ENCODE results near the gene SLC2A4RG. TPM values are rescaled to one million over a fixed set of nuclear protein-coding genes. Genes with fewer than 3 reads are reported as not detected.

The SLC2A4RG gene
- total and polyA plus RNA-seq, 12 donors: 7.9 to 210 (median 47.9) TPM

DNA sequence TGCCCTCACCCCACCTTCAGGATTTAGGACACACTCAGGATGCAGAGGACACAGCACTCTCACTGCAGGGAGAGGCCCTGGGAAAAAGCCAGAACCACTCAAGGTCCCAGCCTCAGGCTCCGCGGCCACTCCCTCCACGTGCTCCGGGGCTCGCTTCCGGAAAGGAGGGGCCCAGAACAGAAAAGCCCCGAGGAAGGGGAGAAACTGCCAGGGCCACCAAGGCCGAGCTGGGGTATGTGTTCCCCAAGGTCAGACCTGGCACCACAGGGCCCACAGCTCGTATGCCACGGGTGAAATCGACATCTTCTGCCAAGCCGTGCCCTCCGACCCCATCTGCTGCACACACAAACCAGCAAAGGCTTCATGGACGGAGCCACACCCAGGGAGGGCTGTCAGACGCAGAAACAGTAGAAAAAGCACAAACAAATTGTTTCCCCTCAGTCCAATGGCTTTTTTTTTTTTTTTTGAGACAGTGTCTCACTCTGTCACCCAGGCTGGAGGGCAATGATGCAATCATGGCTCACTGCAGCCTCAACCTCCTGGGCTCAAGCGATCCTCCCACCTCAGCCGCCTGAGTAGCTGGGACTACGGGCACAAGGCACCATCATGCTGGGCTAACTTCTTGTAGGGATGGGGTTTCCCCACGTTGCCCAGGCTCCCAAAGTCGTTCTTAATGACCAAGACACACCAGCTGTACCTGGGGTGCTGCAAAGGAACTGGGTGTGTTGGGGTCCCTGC, 33.4 kb downstream of the SLC2A4RG start:
- DNase-seq: peak; percentile 68 to 90 (median 83)
- Histone ChIP-seq H3K9me3 (replicated peaks in 1 of 3) (no peaks in the 10 kb centered on the region), H3K4me1 (replicated peaks in 1 of 2) (peaks cover 7 to 25% of the 10 kb centered on the region in 2 donors), H3K4me3 (no peak overlapping the region), H3K27ac (peak overlapping the region; percentile 10 to 81 (median 76)), H3K36me3 (replicated peaks in 1 of 2) (peaks cover 0 to 16% of the 10 kb centered on the region in 2 donors), H3K27me3 (no peaks in the 10 kb centered on the region)
- no peak for TF ChIP-seq POLR2A (IDR thresholded peaks at IDR 0.05)
- TF ChIP-seq, protein P1, sequence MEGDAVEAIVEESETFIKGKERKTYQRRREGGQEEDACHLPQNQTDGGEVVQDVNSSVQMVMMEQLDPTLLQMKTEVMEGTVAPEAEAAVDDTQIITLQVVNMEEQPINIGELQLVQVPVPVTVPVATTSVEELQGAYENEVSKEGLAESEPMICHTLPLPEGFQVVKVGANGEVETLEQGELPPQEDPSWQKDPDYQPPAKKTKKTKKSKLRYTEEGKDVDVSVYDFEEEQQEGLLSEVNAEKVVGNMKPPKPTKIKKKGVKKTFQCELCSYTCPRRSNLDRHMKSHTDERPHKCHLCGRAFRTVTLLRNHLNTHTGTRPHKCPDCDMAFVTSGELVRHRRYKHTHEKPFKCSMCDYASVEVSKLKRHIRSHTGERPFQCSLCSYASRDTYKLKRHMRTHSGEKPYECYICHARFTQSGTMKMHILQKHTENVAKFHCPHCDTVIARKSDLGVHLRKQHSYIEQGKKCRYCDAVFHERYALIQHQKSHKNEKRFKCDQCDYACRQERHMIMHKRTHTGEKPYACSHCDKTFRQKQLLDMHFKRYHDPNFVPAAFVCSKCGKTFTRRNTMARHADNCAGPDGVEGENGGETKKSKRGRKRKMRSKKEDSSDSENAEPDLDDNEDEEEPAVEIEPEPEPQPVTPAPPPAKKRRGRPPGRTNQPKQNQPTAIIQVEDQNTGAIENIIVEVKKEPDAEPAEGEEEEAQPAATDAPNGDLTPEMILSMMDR (IDR thresholded peaks at IDR 0.05): no peak
- intact Hi-C loops (cut with DNase I): no loop called here
- 32 to 53% (median 41%) methylated on average over 6 to 20 of the region's 20 CpGs for WGBS, 4 donors

- TF ChIP-seq POLR2A (IDR thresholded peaks at IDR 0.05): no peak
- TF ChIP-seq, protein P1 (IDR thresholded peaks at IDR 0.05): no peak
- intact Hi-C loops (cut with DNase I): no loop called here
- peaks cover 7 to 25% of the 10 kb centered on the region in 2 donors for H3K4me1 ChIP-seq (replicated peaks in 1 of 2)
- no peaks in the 10 kb centered on the region for H3K9me3 ChIP-seq (replicated peaks in 1 of 3)
- H3K36me3 ChIP-seq (replicated peaks in 1 of 2): peaks cover 0 to 8% of the 10 kb centered on the region in 2 donors
- DNase-seq: no peak
- no peaks in the 10 kb centered on the region for H3K27me3 ChIP-seq
- H3K27ac ChIP-seq: peak overlapping the region in 3 of 5 donors; percentile 47 to 80 (median 60)
- H3K4me3 ChIP-seq: no peak overlapping the region
- 83 to 91% (median 89%) methylated on average over 26 to 33 of the region's 33 CpGs for WGBS, 4 donors
Observed at GRCh38 chr20:63773571-63774241, 34.1 kb downstream of the SLC2A4RG start.

GRCh38 chr20:63774306-63774705, 34.7 kb downstream of the SLC2A4RG start:
- intact Hi-C loops (cut with DNase I): no loop called here

More at GRCh38 chr20:63774306-63774705, 34.7 kb downstream of the SLC2A4RG start:
- Histone ChIP-seq H3K9me3 (replicated peaks in 1 of 3) (no peaks in the 10 kb centered on the region), H3K4me1 (replicated peaks in 1 of 2) (peaks cover 7 to 25% of the 10 kb centered on the region in 2 donors), H3K4me3 (no peak overlapping the region), H3K27ac (peak overlapping the region in 1 of 5 donors; percentile 60), H3K36me3 (replicated peaks in 1 of 2) (peaks cover 0 to 2% of the 10 kb centered on the region in 2 donors), H3K27me3 (no peaks in the 10 kb centered on the region)
- WGBS, 4 donors: 76 to 85% (median 77%) methylated on average over 15 of the region's 15 CpGs
- no peak for DNase-seq
- no peak for TF ChIP-seq POLR2A (IDR thresholded peaks at IDR 0.05)
- TF ChIP-seq, protein P1 (IDR thresholded peaks at IDR 0.05): no peak

Data from adrenal gland (tissue), 12 donors.